HG03060 (cell line): Measurements from ENCODE around the gene EGR1.
A peak's percentile ranks its signal among the peaks of the same experiment; 100 is the strongest.

ENCODE experiments used
- ATAC-seq: cut with Tn5 transposase; IDR thresholded peaks from one replicate; pipeline ENCODE4 v1.9.1; 2021; ENCODE audit warnings: low read depth, moderate number of reproducible peaks; ENCODE audit not compliant: unreplicated experiment

EGR1 gene

DNA sequence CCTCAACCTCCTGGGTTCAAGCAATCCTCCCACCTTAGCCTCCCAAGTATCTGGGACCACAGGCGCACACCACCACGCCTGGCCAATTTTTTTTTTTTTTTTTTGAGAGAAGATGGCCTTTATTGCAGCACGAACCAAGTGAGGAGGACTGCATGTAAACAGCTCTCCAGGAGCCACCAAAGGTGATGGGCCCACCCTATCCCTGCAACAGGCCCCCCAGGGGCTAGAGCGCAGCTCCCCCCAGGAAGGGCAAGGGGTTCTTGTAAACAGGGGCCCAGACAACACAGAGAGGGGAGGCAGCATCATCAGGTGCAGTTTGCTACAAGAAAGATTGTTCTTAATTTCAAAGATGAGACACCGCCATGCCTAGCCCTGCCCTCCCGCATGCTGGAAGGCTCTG lies 12.6 kb upstream of the EGR1 start:
- ATAC-seq = no peak

DNA sequence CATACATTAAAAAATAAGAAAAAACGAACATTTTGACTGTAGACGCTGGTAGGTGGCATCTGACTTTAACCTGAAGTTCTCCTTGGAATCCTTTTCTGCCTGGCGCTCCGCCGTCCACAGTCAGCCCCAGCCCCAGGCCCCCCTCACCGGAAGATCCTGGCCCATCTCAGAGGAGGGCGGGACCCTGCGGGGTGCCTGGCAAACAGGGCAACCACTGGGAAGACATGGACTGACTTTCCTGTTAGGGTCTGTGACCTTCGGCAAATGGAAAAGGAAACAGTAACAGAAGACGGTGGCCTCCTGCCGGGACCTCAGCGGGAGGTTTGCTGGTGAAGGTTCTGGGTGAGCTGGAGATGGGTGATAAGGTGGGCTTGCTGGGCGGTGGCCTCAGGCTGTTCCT lies 11.7 kb upstream of the EGR1 start:
- no peak for ATAC-seq

DNA sequence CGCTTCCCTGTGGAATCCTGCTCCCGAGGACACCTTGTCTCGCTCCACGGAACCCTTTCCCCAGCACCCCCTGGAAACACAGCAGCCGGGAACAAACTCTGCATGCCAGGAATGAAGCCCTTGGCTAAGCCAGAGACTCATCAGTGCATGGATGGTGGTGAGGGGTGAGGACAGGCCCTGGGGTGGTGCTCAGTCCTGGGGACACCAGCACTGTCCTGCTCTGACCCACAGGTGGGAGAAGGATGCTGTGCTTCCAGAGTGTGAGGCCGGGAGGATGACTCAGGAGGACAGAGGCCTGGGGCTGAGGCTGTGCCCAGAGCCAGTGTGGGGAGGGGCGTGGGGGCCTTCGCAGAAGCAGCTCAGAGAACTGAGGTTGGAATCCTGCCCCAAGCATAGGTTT lies 11.2 kb upstream of the EGR1 start:
- no peak for ATAC-seq

DNA sequence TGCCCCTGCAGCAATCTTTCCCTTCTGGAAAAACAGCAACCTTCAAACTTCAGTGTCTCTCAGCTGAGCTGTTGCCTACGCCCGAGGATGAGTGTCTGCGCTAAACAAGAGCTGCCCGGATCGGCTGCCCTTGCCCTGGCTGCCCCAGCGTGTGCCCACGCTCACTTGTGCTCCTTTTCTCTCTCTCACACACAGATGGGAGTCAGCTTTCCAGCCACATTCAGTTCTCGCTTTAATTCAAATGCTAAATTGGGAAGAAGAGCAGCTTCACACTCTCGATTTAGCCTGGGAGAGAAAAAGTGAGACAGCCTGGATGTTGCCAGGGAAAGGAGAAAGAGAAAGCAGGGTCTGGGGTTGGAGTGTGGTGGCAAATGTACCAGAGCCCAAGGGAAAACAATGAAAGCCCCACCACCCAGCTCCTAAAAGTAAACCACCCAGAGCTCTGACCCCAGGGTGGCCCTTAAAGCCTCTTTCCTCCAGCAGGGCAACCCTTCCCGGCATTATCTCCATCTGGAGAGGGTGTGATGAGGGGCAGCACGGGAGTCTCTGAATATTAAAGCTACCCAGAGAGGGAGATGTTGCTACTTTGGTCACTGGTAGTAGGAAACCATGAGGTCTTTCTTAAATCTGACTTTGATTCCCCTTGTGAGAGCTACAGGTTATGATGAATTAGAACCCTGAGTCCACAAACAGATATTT lies 9.9 kb upstream of the EGR1 start:
- no peak for ATAC-seq

DNA sequence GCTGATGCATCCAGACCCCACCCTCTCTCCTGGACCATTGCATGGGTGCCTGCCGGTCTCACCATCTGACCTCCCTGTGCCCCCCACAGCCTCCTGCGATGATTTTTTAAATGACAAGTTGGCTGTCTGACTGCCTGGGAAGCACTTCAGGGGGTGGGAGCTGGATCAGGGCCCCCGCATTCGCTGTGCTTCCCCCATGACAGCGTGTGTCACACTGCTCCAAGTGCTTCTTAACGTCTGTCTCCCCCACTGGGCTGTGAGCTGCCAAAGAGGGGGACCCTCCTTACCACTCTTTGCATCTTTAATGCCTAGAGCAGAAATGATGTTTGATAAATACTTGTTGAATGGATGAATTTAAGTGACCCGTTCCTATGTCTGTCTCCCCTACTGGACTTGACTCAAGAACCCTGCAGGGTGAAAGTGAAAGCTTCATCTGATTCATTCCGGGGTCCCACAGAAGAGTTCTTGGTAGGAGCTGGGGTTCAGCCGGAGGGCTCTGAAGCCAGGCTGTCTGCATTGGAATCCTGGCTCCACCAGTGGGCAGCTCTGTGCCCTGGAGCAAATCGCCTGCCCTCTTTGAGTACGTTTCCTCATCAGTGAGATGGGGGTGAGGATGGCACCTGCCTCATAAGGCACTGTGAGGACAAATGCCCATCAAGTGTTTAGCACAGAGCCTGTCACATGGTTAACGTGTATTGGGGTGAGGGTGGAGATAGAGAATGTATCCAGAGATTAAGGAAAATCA lies 7.6 kb upstream of the EGR1 start:
- ATAC-seq = no peak

DNA sequence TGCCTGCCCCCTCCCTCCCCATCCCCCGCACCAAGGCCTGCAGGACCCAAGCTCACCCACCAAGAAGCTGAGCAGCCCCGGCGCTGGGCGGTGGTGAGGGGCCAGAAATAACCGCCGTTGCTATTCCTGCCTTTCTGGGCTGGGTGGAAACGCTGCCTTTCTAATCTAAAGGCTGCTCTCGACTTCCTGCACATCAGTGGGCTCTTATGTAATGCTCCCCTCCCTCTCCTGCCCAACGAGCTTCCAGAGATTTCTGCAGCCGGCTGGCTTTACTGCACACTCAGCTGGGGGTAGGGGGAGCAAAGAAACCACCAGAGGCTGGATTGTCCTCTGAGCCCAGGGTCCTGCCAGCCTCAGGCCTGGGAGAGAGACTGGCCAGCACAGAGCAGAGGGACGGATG lies 6.9 kb upstream of the EGR1 start:
- ATAC-seq = no peak

DNA sequence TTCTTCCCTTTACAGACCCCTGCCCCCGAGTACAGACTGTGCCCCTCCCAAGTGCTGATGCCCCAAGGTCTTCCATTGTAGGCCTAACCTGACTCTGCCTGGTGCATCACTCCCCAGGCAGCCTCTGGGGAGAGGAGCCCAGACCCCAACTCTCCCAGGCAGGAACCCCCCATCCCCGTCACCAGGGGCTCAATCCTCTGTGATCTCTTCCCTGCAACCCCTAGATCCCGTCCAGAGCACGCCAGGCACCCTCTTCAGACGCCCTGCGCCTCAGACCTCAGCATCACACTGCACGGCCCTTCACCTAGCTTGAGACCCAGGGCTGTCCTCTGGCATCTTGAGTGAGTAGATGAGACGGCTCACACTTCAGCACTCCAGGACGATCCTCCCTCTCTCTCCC lies 6.4 kb upstream of the EGR1 start:
- ATAC-seq = no peak

DNA sequence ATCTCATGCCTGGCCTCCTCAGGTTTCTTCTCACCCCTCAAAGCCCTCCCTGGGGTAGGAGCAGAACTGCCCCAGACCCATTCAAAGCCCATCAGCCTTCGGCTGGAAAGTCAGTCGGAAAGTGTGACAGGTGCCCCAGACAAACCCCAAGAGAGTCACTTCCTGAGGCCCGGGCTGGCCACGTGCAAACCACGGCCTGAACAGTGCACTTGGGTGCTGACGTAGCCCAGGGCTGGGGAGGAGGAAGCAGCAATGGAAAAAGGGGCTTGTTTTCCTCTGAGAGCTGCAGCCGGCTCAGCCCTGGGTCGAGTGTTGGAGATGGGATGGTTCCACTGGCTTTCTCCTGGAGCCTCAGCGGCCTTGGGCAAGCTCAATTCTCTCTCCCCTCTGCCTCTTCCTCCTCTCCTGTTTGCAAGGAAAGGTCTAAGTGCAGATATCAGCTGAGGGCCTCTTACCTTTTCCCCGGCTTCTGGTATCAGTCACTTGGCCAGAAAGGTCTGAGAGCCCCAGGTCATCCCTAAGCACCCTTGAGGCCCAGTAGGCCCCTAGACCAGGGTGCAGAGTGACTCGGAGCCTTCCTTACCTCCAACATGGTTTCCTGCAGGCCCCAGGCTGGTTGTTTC lies 5.9 kb upstream of the EGR1 start:
- no peak for ATAC-seq

DNA sequence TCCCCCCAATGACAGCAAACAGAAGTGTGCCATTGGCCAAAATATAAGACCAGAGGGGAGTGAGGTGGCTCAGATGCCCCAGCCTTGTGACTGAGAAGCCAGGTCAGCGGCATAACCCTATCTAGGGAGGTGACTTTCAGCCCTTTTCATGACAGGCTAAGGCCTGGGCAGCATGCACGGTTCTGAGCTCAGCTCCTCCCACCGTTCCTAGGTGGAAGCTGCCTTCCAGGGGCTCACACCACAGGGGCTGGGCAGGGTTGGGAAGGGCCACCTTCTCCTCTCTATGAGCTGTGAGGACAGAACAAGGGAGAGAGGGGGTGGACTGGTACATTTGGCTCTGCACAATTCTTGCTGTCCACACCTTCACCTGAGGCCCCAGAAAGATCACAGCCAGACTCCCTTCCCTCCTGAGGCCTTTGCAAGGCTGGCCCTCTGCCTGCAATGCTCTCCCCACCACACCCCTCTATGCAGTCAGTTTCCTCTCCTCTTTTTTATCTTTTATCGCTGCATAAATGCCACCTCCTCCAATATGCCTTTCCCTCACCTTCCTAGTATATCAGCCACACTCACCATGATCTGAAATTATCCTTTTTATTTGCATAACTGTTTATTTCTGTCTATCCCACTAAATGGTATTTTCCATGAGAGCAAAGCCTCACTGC lies 5.1 kb upstream of the EGR1 start:
- ATAC-seq = no peak

DNA sequence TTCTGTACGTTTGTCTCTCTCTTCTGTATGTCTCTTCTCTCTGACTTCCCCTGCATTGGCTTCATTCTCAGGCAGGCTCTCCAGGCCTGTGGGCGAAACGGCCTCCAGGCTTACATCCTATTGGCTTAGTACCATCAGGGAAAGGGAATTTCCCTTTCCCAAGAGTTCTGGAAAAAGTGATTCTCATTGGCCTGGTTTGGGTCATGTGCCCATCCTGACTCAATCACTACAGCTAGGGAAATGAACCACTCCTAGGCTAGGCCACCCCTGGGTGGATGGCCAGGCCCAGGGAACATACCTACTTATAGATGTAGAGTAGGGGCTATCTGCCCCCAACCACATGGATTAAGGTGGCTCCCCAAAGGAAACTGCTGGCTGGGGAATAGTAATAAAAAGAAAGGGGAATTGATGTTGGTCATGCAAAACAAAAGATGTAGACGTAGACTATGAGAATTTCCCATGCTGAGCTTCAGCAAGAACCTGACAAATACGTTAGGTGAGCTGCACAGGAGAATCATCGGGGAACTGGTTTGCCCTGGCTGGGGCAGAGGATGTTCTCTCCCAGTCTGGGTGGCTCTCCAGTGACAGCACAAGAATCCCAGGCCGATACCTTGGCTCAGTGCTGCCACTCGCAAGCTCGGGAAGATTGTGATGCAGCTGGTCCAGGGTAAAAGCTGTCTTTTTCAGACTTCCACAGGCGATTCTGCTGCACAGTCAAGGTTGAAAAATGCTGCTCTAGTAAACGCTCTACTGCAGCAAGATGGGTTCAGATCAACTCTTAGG lies 3.7 kb upstream of the EGR1 start:
- ATAC-seq = no peak

DNA sequence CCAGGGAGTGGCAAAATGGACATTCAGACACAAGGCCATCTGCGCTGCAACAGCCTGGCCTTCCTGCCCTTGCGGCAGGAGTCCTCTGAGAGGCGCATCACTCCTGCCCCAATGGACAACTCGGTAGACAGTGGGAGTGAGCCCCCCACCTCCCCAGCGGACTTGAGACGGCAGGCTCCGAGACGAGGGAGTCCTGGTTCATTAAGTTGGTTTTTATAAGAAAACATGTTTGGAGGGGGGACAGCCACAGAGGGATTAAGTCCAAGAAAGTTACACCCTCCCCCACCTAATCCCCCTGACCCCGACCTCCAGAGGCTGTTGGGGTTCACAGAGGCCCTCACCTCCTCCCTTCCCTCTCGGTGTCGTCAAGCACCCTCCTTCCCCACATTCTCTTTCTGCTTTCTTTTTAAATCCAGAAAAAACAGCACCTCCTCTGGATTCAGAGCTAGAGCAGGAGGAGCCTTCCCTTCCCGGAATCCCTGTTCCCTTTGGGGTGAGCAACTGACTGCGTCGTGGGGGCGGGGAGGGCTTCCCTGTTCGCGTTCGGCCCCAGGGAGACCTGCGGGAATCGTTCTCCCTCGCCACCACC lies 1.8 kb upstream of the EGR1 start:
- ATAC-seq = no peak

DNA sequence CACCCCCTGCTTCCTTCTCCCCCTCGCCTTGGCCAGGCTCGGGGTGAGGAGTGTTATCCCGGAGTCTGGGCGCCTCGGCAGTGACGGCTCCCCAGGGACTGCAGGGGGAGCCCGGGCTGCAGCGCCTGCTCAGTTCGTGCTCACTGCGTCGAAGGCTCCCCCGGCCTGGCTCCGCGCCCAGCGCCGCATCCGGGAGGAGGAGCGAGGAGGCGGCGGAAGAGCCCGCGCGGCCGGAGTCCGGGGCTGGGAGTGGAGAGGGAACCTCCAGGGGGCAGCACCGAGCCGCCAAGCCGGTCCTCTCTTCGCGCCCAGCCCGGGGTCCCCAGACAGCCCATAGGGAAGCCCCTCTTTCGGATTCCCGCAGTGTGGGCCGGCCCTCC lies 1.3 kb upstream of the EGR1 start:
- ATAC-seq = peak; percentile 32

DNA sequence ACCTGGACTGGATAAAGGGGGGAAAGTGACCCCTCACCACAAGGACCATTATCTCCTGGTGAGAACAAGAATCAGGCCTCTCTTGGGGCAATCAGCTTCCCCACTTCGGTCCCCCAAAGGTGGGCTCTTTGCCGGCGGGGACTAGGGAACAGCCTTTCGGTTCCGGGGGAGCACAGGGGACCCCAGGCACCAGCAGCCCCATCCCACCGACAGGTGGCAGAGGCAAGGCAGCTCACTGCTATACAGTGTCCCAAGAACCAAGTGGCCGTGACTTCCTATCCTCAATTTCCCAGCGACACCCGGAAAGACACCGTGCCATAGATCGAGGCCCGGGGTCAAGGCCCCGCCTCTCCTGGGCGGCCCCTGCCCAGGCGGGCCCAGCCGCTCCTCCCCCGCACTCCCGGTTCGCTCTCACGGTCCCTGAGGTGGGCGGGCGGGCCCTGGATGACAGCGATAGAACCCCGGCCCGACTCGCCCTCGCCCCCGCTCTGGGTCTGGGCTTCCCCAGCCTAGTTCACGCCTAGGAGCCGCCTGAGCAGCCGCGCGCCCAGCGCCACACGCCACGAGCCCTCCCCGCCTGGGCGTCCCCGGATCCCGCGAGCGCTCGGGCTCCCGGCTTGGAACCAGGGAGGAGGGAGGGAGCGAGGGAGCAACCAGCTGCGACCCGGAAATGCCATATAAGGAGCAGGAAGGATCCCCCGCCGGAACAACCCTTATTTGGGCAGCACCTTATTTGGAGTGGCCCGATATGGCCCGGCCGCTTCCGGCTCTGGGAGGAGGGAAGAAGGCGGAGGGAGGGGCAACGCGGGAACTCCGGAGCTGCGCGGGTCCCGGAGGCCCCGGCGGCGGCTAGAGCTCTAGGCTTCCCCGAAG lies 655 bp upstream of the EGR1 start:
- peak; percentile 58 for ATAC-seq

DNA sequence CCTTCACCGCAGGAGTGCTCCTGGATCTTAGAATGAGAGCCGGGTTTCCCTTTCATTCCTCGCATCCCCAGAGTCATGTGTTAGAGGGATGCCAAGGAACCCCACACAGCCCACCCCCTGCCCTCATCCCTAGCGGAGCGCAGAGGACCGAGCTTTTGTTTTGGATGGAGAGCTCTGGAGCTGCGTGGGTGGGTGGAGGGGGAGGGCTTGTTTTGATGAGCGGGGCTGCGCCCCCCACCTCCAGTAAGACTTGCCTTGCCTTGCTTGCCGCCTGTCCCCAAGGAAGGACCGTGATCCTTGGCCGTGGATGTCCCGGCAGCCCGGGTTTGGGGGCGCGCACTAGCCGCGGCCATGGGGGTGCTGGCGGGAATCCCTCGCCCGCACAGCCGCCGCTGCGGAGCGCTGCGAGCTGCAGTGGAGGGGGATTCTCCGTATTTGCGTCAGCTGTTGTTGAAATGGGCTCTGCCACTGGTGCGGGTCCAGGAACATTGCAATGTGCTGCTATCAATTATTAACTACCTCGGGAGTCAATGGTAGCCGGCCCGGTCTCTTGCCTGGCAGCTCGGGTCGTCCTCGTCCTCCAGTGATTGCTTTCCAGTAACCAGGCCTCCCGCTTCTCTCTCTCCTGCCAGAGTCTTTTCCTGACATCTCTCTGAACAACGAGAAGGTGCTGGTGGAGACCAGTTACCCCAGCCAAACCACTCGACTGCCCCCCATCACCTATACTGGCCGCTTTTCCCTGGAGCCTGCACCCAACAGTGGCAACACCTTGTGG lies 1.0 kb downstream of the EGR1 start:
- no peak for ATAC-seq

DNA sequence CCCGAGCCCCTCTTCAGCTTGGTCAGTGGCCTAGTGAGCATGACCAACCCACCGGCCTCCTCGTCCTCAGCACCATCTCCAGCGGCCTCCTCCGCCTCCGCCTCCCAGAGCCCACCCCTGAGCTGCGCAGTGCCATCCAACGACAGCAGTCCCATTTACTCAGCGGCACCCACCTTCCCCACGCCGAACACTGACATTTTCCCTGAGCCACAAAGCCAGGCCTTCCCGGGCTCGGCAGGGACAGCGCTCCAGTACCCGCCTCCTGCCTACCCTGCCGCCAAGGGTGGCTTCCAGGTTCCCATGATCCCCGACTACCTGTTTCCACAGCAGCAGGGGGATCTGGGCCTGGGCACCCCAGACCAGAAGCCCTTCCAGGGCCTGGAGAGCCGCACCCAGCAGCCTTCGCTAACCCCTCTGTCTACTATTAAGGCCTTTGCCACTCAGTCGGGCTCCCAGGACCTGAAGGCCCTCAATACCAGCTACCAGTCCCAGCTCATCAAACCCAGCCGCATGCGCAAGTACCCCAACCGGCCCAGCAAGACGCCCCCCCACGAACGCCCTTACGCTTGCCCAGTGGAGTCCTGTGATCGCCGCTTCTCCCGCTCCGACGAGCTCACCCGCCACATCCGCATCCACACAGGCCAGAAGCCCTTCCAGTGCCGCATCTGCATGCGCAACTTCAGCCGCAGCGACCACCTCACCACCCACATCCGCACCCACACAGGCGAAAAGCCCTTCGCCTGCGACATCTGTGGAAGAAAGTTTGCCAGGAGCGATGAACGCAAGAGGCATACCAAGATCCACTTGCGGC lies 1.8 kb downstream of the EGR1 start:
- no peak for ATAC-seq

DNA sequence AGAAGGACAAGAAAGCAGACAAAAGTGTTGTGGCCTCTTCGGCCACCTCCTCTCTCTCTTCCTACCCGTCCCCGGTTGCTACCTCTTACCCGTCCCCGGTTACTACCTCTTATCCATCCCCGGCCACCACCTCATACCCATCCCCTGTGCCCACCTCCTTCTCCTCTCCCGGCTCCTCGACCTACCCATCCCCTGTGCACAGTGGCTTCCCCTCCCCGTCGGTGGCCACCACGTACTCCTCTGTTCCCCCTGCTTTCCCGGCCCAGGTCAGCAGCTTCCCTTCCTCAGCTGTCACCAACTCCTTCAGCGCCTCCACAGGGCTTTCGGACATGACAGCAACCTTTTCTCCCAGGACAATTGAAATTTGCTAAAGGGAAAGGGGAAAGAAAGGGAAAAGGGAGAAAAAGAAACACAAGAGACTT lies 2.4 kb downstream of the EGR1 start:
- no peak for ATAC-seq

DNA sequence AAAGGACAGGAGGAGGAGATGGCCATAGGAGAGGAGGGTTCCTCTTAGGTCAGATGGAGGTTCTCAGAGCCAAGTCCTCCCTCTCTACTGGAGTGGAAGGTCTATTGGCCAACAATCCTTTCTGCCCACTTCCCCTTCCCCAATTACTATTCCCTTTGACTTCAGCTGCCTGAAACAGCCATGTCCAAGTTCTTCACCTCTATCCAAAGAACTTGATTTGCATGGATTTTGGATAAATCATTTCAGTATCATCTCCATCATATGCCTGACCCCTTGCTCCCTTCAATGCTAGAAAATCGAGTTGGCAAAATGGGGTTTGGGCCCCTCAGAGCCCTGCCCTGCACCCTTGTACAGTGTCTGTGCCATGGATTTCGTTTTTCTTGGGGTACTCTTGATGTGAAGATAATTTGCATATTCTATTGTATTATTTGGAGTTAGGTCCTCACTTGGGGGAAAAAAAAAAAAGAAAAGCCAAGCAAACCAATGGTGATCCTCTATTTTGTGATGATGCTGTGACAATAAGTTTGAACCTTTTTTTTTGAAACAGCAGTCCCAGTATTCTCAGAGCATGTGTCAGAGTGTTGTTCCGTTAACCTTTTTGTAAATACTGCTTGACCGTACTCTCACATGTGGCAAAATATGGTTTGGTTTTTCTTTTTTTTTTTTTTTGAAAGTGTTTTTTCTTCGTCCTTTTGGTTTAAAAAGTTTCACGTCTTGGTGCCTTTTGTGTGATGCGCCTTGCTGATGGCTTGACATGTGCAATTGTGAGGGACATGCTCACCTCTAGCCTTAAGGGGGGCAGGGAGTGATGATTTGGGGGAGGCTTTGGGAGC lies 3.1 kb downstream of the EGR1 start:
- ATAC-seq = no peak
